ENCODE measurements around the gene CNOT6L. TPM values are rescaled to one million over a fixed set of nuclear protein-coding genes. Genes with fewer than 3 reads are reported as not detected.
A peak's percentile ranks its signal among the peaks of the same experiment; 100 is the strongest.

CNOT6L gene
- total RNA-seq, 1 experiment from 2014 or later, result 14.5 TPM

- Histone ChIP-seq H3T11ph (ENCODE audit: low read length) (no peak overlapping the region), H3K27me3 (ENCODE audit: insufficient read depth, low read length) (no peaks in the 10 kb centered on the region), H3K9ac (ENCODE audit: extremely low read depth, insufficient read length, low read length) (peak overlapping the region; percentile 0), H3K4ac (ENCODE audit: low read depth, low read length) (no peak overlapping the region), H2BK120ac (ENCODE audit: low read depth, low read length, poor library complexity, severe bottlenecking) (no peak overlapping the region), H3K4me1 (ENCODE audit: insufficient read depth, low read length) (no peaks in the 10 kb centered on the region; the same call in 1 of the 2 replicates), H3K23me2 (ENCODE audit: insufficient read length, low read depth, low read length, poor library complexity, severe bottlenecking) (peaks cover 8% of the 10 kb centered on the region), H2BK5ac (ENCODE audit: insufficient read length, low read length) (no peak overlapping the region), H3K9me3 (ENCODE audit: control insufficient read depth, low read depth, low read length) (no peaks in the 10 kb centered on the region), H3K4me2 (ENCODE audit: insufficient read depth, insufficient read length, low read length) (peak overlapping the region; percentile 57), H3K56ac (ENCODE audit: insufficient read length, low read depth, low read length) (no peak overlapping the region), H2BK20ac (ENCODE audit: low read depth, low read length, poor library complexity, severe bottlenecking) (no peak overlapping the region), H2AK5ac (ENCODE audit: insufficient read length, low read length) (no peak overlapping the region), H3K79me1 (ENCODE audit: insufficient read depth, low read depth, low read length, poor library complexity, severe bottlenecking) (no peaks in the 10 kb centered on the region), H3K23ac (ENCODE audit: insufficient read length, low read depth, low read length) (no peak overlapping the region), H3K27ac (ENCODE audit: insufficient read length, low read depth, low read length) (no peak overlapping the region), H4K20me1 (ENCODE audit: control insufficient read depth, insufficient read depth, insufficient read length) (no peaks in the 10 kb centered on the region), H3K18ac (ENCODE audit: insufficient read length, low read depth, low read length) (no peak overlapping the region), H2AFZ (ENCODE audit: low read length) (no peak overlapping the region), H3K14ac (ENCODE audit: insufficient read depth, low read length) (no peak overlapping the region), H4K8ac (replicated peaks; ENCODE audit: insufficient read length, low read depth, low read length) (no peak overlapping the region), H3K79me2 (ENCODE audit: insufficient read depth, low read length) (no peaks in the 10 kb centered on the region; the same call in 1 of the 2 replicates), H4K5ac (ENCODE audit: insufficient read length, low read depth, low read length) (no peak overlapping the region), H2BK12ac (ENCODE audit: insufficient read length, low read depth, low read length) (no peak overlapping the region), H4K91ac (ENCODE audit: insufficient read length, low read depth, low read length) (no peak overlapping the region), H2BK15ac (ENCODE audit: low read depth, low read length) (no peak overlapping the region)
- Mint-ChIP-seq H3K36me3 (ENCODE audit: insufficient read depth in 1 of 3, low read depth in 3 of 3) (no peaks in the 10 kb centered on the region; a peak in 1 of 7 replicates), H3K27ac (peak overlapping the region in 2 of 3 experiments; percentile 37 to 65; a peak in 2 of 7 replicates), H3K27me3 (ENCODE audit: low read depth) (peaks cover 6% of the 10 kb centered on the region; the same call in 1 of the 2 replicates), H3K4me1 (peaks cover 14 to 17% of the 10 kb centered on the region in 2 experiments), H3K4me3 (peak overlapping the region; percentile 71 to 86), H3K9me3 (peaks cover 0 to 3% of the 10 kb centered on the region in 2 experiments; a peak in 3 of 5 replicates)
- peak; percentile 66 for DNase-seq
- TF ChIP-seq, protein P1, sequence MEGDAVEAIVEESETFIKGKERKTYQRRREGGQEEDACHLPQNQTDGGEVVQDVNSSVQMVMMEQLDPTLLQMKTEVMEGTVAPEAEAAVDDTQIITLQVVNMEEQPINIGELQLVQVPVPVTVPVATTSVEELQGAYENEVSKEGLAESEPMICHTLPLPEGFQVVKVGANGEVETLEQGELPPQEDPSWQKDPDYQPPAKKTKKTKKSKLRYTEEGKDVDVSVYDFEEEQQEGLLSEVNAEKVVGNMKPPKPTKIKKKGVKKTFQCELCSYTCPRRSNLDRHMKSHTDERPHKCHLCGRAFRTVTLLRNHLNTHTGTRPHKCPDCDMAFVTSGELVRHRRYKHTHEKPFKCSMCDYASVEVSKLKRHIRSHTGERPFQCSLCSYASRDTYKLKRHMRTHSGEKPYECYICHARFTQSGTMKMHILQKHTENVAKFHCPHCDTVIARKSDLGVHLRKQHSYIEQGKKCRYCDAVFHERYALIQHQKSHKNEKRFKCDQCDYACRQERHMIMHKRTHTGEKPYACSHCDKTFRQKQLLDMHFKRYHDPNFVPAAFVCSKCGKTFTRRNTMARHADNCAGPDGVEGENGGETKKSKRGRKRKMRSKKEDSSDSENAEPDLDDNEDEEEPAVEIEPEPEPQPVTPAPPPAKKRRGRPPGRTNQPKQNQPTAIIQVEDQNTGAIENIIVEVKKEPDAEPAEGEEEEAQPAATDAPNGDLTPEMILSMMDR (conservative IDR thresholded peaks at IDR 0.05), result peak; percentile 63
- no CpG with 5 or more reads among the region's 13 CpGs for WGBS (ENCODE audit: extremely low coverage, insufficient read length, low lambda C conversion rate)
Measured at GRCh38 chr4:77818073-77818601, 1.0 kb downstream of the CNOT6L start.

Measured in H9 (cell line).